Heart left ventricle (tissue), 13 donors: ENCODE data around the gene PDZD4.

Source experiments
- POLR2A ChIP-seq, 2 donors: fragments of 450-650 bp; IDR thresholded peaks; one replicate each; pipeline ENCODE4 v1.6.1; 2017; ENCODE audit warnings: antibody characterized with exemption in 2 of 2, mild to moderate bottlenecking in 2 of 2, moderate library complexity in 2 of 2
- TF ChIP-seq, protein P1 (sequence below), 12 donors: fragments of 200-600 bp; sonication (generic) in 4 of 12; IDR thresholded peaks; one replicate each; pipeline versions ENCODE4 v1.5.0 to v1.8.0; 2018 to 2022; ENCODE audit warnings: antibody characterized with exemption in 12 of 12, mild to moderate bottlenecking in 5 of 12
- donor health status: ischemic (EF 13 %, LVEDD 7.1; RV severe dilation, severe dysfunction).
- donor health status: DM: no; HTN: yes; CAD: no.
- donor health status: DM: no; HTN: no; CAD: no.
- donor health status: ischemic (EF 25% LVEDD 6.9; RV normal size, moderate dysfunction).
- donor health status: ischemic (EF 25% LVEDD 5.7; RV mildly dilated, moderate dysfunction).
- donor health status: ischemic (EF 35%, LVEDD 5.7; RV mildly dilated, moderate dysfunction).
- donor health status: nonischemic (EF 11% LVEDD 7.7; RV severe dilation, severe dysfunction).
- donor health status: DM: yes; HTN: yes; CAD: no.
- donor health status: PGD.
- donor health status: ischemic (EF 29% LVEDD 5.4; RV normal size, mild dysfunction).
- donor health status: nonischemic (EF 23%, LVEDD 6.1; RV moderate dilation, normal function).

GRCh38 chrX:153831429-153832150 is 1.2 kb upstream of the PDZD4 start:
- TF ChIP-seq, protein P1, sequence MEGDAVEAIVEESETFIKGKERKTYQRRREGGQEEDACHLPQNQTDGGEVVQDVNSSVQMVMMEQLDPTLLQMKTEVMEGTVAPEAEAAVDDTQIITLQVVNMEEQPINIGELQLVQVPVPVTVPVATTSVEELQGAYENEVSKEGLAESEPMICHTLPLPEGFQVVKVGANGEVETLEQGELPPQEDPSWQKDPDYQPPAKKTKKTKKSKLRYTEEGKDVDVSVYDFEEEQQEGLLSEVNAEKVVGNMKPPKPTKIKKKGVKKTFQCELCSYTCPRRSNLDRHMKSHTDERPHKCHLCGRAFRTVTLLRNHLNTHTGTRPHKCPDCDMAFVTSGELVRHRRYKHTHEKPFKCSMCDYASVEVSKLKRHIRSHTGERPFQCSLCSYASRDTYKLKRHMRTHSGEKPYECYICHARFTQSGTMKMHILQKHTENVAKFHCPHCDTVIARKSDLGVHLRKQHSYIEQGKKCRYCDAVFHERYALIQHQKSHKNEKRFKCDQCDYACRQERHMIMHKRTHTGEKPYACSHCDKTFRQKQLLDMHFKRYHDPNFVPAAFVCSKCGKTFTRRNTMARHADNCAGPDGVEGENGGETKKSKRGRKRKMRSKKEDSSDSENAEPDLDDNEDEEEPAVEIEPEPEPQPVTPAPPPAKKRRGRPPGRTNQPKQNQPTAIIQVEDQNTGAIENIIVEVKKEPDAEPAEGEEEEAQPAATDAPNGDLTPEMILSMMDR (IDR thresholded peaks at IDR 0.05), result no peak
- no peak for TF ChIP-seq POLR2A (IDR thresholded peaks at IDR 0.05)
